22Rv1 (cell line): ENCODE data around the gene PDCD11.

Experiments
- ZFX ChIP-seq: fragments of 450-650 bp; IDR thresholded peaks from 2 replicates; pipeline ENCODE4 v1.6.1; 2017; ENCODE audit warnings: antibody characterized with exemption, borderline replicate concordance
- TF ChIP-seq, protein P1 (sequence below): fragments of 450-650 bp; IDR thresholded peaks from 2 replicates; pipeline ENCODE4 v1.5.1; 2017; ENCODE audit warnings: mild to moderate bottlenecking

DNA sequence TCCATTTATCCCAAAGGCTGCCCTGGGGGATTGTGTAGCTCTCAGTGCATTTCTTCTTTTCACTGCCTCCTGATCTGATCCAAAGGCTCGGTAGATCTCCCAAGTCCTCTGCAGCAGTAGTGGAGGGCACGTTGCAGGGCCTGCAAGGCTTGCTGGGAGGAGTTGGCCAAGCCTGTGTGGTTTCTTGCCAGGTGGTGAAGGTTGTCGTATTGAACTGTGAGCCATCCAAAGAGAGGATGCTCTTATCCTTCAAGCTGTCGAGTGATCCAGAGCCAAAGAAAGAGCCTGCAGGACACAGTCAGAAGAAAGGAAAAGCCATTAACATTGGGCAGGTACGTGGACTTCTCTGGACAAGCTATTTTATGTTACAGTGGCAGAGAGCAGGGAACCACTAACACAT, 21.2 kb downstream of the PDCD11 start:
- TF ChIP-seq, protein P1, sequence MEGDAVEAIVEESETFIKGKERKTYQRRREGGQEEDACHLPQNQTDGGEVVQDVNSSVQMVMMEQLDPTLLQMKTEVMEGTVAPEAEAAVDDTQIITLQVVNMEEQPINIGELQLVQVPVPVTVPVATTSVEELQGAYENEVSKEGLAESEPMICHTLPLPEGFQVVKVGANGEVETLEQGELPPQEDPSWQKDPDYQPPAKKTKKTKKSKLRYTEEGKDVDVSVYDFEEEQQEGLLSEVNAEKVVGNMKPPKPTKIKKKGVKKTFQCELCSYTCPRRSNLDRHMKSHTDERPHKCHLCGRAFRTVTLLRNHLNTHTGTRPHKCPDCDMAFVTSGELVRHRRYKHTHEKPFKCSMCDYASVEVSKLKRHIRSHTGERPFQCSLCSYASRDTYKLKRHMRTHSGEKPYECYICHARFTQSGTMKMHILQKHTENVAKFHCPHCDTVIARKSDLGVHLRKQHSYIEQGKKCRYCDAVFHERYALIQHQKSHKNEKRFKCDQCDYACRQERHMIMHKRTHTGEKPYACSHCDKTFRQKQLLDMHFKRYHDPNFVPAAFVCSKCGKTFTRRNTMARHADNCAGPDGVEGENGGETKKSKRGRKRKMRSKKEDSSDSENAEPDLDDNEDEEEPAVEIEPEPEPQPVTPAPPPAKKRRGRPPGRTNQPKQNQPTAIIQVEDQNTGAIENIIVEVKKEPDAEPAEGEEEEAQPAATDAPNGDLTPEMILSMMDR, result no peak
- TF ChIP-seq ZFX, result no peak
